ENCODE results near the gene ATXN7. TPM values are rescaled to one million over a fixed set of nuclear protein-coding genes. Genes with fewer than 3 reads are reported as not detected.

ATXN7 gene
- total and polyA plus RNA-seq, 8 donors = 2.1 to 333 (median 30.8) TPM

DNA sequence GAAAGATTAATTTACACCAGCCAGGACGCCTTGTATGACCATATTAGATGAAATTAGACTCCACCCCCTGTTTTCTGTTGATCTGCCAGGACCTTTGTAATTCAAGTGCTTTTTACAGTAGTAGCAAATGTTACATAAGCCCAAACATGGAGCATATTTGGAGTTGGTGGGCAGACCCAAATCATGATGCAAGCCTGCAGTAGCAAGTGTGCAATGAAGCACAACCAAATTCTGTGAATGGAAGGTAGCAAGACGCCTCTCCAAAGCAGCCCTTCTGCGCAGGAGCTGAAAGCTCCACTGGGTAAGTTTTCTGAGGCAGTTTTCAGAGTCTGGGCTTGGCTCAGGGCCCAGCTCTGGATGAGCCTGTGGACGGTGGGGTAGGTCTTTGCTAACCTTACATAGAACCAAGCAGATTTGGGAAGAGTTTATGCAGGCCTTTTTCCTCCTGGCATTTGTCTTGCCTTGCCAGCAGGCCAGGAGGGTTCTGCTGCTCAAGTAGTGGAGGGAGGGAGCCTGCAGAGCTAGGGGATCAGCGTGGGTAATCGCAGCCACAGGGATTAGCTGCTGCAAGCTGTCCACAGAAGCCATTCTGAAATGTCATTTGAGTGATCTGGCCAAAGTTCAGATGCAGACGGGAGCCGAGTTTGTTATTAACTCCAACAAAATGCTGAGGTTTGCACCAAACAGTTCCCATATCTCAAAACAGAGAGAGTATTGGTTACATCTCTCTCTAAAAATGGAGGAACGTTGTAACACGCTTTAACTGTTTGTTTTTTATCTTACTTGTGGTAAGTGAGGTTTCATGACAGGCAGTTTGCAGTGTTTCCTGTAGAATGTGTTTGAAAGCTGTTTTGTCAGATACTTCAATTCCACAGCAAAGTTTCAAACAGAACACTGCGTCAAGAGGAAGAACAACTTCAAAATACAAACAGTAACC, 104.3 kb downstream of the ATXN7 start:
- 4 to 10% (median 6%) methylated on average over 11 of the region's 11 CpGs for WGBS, 5 donors
- Histone ChIP-seq H3K9me3 (no peaks in the 10 kb centered on the region), H3K27me3 (no peaks in the 10 kb centered on the region), H3K4me3 (peak overlapping the region; percentile 17 to 38 (median 32)), H3K27ac (peak overlapping the region; percentile 67 to 79 (median 74)), H3K36me3 (no peaks in the 10 kb centered on the region), H3K4me1 (peaks cover 46 to 99% (median 90%) of the 10 kb centered on the region in 4 donors)
- TF ChIP-seq POLR2A (IDR thresholded peaks at IDR 0.05) (no peak), POLR2AphosphoS5 (IDR thresholded peaks at IDR 0.05) (peak in 1 of 3 donors; percentile 23)
- intact Hi-C loops (cut with DNase I; ENCODE audit: low total_unique reads) = no loop called here
- DNase-seq = peak in 1 of 2 donors; percentile 75

DNA sequence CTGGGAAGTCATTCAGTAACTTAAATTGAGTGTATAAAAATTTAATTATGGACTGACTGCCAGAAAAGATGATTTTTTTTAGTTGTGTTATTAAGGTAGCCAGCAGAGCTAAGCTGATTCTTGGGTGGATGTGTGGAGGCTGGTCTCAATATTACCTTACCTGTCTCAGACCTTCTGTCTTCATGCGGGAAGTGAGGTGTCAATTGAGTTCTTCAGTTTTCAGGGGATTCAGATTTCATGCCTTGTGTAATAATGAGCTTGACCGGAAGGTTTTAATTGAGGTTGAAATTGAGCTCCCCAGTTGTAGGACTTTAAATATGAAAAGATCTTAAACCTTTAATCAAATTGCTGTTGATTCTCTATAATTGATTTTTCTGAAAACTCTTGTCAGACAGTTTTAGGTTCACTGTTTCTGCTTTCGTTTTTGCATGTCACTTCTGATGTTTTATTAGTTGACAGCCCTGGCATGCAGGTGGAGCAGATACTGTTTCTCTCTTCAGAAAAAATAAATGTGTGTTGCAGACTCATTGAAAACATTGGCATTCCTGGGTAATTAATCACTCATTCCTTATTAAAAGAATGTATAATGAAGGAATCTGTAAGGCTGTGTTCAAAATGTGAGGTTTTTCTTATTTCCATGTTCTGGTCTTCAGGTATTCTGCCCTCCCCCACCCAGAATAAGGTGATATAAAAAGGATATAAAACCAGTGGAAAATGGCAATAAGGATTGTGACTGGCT, 105.1 kb downstream of the ATXN7 start:
- H3K27ac ChIP-seq = peak overlapping the region in 4 of 5 donors; percentile 67 to 79 (median 75)

DNA sequence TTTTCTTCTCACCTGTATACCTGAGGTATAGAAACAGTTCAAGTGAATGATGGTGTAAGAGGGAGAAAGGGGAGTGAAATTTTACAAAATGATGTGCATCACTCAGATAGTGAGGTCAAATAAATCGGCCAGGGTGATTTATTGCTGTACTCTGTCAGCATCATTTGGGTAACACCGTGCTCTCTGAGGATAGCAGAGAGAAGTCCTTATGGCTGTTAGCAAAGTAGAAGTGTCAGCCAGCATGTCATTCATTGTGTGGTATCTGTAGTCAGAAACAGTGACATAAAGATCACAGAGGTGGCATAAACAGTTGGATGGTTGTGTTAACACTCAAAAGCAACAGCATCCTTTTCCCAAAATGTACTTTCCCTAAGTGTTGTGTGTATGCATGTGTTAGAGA, 106.2 kb downstream of the ATXN7 start:
- no peaks in the 10 kb centered on the region for H3K9me3 ChIP-seq
- no peak overlapping the region for H3K4me3 ChIP-seq
- peaks cover 0 to 5% (median 0%) of the 10 kb centered on the region in 4 donors for H3K36me3 ChIP-seq
- peak overlapping the region in 4 of 5 donors; percentile 67 to 79 (median 75) for H3K27ac ChIP-seq
- DNase-seq = no peak
- peaks cover 44 to 95% (median 86%) of the 10 kb centered on the region in 4 donors for H3K4me1 ChIP-seq
- intact Hi-C loops (cut with DNase I; ENCODE audit: low total_unique reads) = no loop called here
- H3K27me3 ChIP-seq = no peaks in the 10 kb centered on the region
- 35 to 57% (median 46%) methylated on average over 2 of the region's 2 CpGs for WGBS, 5 donors
- TF ChIP-seq POLR2A (IDR thresholded peaks at IDR 0.05) = no peak
- no peak for TF ChIP-seq EP300 (IDR thresholded peaks at IDR 0.05)
- TF ChIP-seq, protein P1, sequence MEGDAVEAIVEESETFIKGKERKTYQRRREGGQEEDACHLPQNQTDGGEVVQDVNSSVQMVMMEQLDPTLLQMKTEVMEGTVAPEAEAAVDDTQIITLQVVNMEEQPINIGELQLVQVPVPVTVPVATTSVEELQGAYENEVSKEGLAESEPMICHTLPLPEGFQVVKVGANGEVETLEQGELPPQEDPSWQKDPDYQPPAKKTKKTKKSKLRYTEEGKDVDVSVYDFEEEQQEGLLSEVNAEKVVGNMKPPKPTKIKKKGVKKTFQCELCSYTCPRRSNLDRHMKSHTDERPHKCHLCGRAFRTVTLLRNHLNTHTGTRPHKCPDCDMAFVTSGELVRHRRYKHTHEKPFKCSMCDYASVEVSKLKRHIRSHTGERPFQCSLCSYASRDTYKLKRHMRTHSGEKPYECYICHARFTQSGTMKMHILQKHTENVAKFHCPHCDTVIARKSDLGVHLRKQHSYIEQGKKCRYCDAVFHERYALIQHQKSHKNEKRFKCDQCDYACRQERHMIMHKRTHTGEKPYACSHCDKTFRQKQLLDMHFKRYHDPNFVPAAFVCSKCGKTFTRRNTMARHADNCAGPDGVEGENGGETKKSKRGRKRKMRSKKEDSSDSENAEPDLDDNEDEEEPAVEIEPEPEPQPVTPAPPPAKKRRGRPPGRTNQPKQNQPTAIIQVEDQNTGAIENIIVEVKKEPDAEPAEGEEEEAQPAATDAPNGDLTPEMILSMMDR (IDR thresholded peaks at IDR 0.05) = no peak
- no peak for TF ChIP-seq POLR2AphosphoS5 (IDR thresholded peaks at IDR 0.05)

More for the DNA sequence above, 105.1 kb downstream of the ATXN7 start:
- Histone ChIP-seq H3K9me3 (no peaks in the 10 kb centered on the region), H3K27me3 (no peaks in the 10 kb centered on the region), H3K36me3 (peaks cover 0 to 5% (median 0%) of the 10 kb centered on the region in 4 donors), H3K4me1 (peaks cover 53 to 99% (median 94%) of the 10 kb centered on the region in 4 donors), H3K4me3 (peak overlapping the region; percentile 0 to 35 (median 17))
- no peak for DNase-seq
- WGBS, 5 donors = 19 to 34% (median 25%) methylated on average over 3 of the region's 3 CpGs
- TF ChIP-seq POLR2A (IDR thresholded peaks at IDR 0.05) (no peak), EP300 (IDR thresholded peaks at IDR 0.05) (no peak), POLR2AphosphoS5 (IDR thresholded peaks at IDR 0.05) (no peak)
- TF ChIP-seq, protein P1 (IDR thresholded peaks at IDR 0.05) = no peak
- intact Hi-C loops (cut with DNase I; ENCODE audit: low total_unique reads) = no loop called here

DNA sequence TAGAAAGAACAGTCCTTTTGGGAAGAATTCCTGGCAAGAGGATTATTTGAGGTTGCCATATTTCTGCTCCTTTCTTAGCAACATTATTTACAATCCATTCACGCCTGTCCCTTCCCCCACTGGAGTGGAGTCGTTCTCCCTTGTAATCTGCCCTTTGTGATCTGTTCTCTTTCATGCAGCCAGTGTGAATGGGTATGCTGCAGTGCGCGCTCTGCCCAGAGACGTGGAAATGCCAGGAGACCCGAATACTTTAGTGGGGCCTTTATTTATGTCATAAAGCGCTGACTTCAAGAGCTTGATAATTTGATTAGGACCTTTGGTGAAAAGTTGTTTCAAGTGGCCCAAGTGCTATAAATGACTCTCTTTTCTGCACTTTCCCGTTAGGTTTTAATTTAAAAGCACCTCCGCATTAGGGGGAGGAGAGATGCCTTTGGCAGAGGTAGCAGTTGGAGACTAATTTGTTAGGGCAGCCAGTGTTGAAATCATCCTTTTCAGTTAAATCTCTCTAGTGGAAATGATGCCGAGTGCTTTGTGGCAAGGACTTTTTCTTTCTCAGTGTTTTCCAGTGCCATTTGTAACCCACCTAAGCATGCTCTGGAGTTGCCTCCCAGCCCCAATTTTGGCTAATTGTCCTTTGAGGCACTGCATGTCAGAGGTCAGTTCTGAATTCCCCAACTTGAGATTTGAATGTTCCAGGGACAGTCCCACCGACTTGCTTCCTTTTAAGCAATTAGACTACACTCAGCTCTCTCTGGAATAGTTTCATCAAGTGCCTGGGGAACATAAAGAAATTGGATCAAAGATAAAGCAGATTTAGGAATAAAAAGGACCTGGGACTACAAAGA, 107.2 kb downstream of the ATXN7 start:
- WGBS, 5 donors = 51 to 62% (median 60%) methylated on average over 11 of the region's 11 CpGs
- Histone ChIP-seq H3K27me3 (no peaks in the 10 kb centered on the region), H3K27ac (peak overlapping the region in 4 of 5 donors; percentile 24 to 79 (median 75)), H3K4me3 (no peak overlapping the region), H3K4me1 (peaks cover 37 to 94% (median 82%) of the 10 kb centered on the region in 4 donors), H3K36me3 (peaks cover 0 to 5% (median 0%) of the 10 kb centered on the region in 4 donors), H3K9me3 (no peaks in the 10 kb centered on the region)
- intact Hi-C loops (cut with DNase I; ENCODE audit: low total_unique reads) = no loop called here
- TF ChIP-seq, protein P1 (IDR thresholded peaks at IDR 0.05) = no peak
- TF ChIP-seq POLR2AphosphoS5 (IDR thresholded peaks at IDR 0.05) (no peak), POLR2A (IDR thresholded peaks at IDR 0.05) (no peak), EP300 (IDR thresholded peaks at IDR 0.05) (no peak)
- DNase-seq = peak in 1 of 2 donors; percentile 63

All from stomach (tissue), 9 donors.